Activated CD4-positive, alpha-beta T cell treated with anti-CD3 and anti-CD28 coated beads, Interleukin-2, amount 10 ng/mL, durations not matched to agents 7 days and 5 days (primary cell): ENCODE measurements around the gene SLC37A1. TPM values are rescaled to one million over a fixed set of nuclear protein-coding genes. Genes with fewer than 3 reads are reported as not detected.

Source experiments
- CTCF ChIA-PET: fragments of 350-600 bp; sonication (Branson Sonifier 250); formaldehyde crosslinking; loops from one replicate; lab custom pipeline; 2021; ENCODE audit warnings: antibody characterized with exemption; lab: Charles Lee
- POLR2A ChIA-PET: fragments of 350-600 bp; sonication (Branson Sonifier 250); formaldehyde crosslinking; loops from one replicate; lab custom pipeline; 2021; ENCODE audit warnings: antibody characterized with exemption; lab: Charles Lee
- DNase-seq: peaks from one replicate; pipeline ENCODE4 v3.0.0-alpha.2; 2020
- H3K27ac Mint-ChIP-seq: one replicate; pipeline ENCODE4 v1.8.0; 2021; ENCODE audit warnings: mild to moderate bottlenecking, moderate library complexity, mixed read lengths
- H3K27me3 Mint-ChIP-seq: one replicate; pipeline ENCODE4 v1.8.0; 2021; ENCODE audit warnings: mixed read lengths
- H3K36me3 Mint-ChIP-seq: one replicate; pipeline ENCODE4 v1.8.0; 2021; ENCODE audit warnings: low read depth, mixed read lengths
- H3K4me1 Mint-ChIP-seq: one replicate; pipeline ENCODE4 v1.8.0; 2021; ENCODE audit warnings: mixed read lengths
- H3K4me3 Mint-ChIP-seq: one replicate; pipeline ENCODE4 v1.8.0; 2021; ENCODE audit warnings: mild to moderate bottlenecking, moderate library complexity, mixed read lengths
- H3K9me3 Mint-ChIP-seq: one replicate; pipeline ENCODE4 v1.8.0; 2021; ENCODE audit warnings: mixed read lengths
- total RNA-seq, 2 experiments: library from RNA; stranded (reverse); gene quantifications; one replicate each; pipeline ENCODE4 v1.2.3, GENCODE V29; 2021

The SLC37A1 gene
- total RNA-seq, 2 experiments from 2014 or later, result 19.2 to 20.2 TPM

DNA sequence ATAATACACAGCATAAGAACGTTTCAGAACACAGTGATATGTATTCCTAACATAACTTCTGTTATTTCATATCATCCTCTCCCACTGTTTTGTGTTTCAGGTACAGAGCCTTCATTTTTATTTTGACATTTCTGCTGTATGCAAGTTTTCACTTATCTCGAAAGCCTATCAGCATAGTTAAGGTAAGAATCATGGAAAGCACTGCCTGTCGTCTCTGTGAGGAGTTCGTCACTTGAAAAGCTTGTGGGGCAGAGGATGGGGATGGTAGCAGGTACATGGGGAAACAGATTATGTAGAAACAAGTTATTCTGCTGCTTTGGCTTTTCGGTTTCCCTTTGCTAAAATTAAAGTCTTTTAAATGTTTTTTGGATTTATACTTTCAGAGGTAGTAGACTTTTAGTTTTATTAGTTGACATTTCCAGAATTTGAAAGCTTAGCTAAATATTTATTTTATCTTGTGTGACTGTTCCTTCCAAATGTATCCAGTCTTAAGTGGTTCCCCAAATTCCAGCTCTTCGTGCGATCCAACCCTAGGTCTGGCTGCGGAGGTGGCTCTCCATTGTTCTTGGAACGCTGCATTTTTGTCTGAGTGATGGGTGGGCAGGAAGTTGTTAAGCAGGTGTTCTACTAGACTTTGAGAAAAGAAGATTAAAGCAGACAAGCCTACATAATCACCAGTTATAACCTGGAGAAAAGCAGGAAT is 12.2 kb downstream of the SLC37A1 start:
- peaks cover 43% of the 10 kb centered on the region for H3K36me3 Mint-ChIP-seq
- POLR2A ChIA-PET, result no interaction called here
- CTCF ChIA-PET, result interaction anchor here (1.9 kb wide), 1 partner anchor 13 kb away, joined by 7 read pairs; the partner anchor contains the start of gene SLC37A1
- no peaks in the 10 kb centered on the region for H3K9me3 Mint-ChIP-seq
- no peak for DNase-seq
- H3K27ac Mint-ChIP-seq, result peak overlapping the region; percentile 7
- peaks cover 66% of the 10 kb centered on the region for H3K4me1 Mint-ChIP-seq
- no peaks in the 10 kb centered on the region for H3K27me3 Mint-ChIP-seq
- no peak overlapping the region for H3K4me3 Mint-ChIP-seq

DNA sequence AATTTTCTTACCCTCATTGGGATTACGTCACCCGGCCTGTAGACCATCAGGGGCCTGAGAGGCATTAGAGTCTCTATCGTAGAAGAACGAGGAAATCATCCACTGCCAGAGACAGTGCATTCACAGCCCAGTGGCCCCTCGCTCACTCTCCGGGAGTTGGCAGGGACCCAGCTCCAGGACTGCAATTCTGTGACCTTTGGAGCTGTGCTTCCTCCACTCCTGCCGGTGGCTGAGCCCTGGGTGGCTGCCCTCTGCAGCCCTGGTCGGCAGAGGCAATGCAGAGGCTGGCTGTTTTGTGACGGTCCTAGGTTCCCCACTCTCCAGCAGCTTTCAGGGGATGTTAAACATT is 12.7 kb downstream of the SLC37A1 start:
- Mint-ChIP-seq H3K27me3 (no peaks in the 10 kb centered on the region), H3K9me3 (no peaks in the 10 kb centered on the region), H3K4me3 (no peak overlapping the region), H3K27ac (peak overlapping the region; percentile 7), H3K36me3 (peaks cover 42% of the 10 kb centered on the region), H3K4me1 (peaks cover 68% of the 10 kb centered on the region)
- POLR2A ChIA-PET, result no interaction called here
- DNase-seq, result no peak
- CTCF ChIA-PET, result interaction anchor here (1.1 to 1.9 kb wide), 3 partner anchors 13 to 247 kb away, joined by 3 to 7 read pairs (median 7); partner anchors contain the start of gene SLC37A1

- peaks cover 65% of the 10 kb centered on the region for H3K4me1 Mint-ChIP-seq
Observed at GRCh38 chr21:42527127-42527488, 13.5 kb downstream of the SLC37A1 start.

GRCh38 chr21:42527489-42528158 is 14.0 kb downstream of the SLC37A1 start:
- Mint-ChIP-seq H3K36me3 (peaks cover 37% of the 10 kb centered on the region), H3K27me3 (no peaks in the 10 kb centered on the region), H3K4me3 (peak overlapping the region; percentile 65), H3K27ac (peak overlapping the region; percentile 96), H3K4me1 (peaks cover 69% of the 10 kb centered on the region), H3K9me3 (no peaks in the 10 kb centered on the region)
- ChIA-PET POLR2A (interaction anchor here (0.7 to 0.9 kb wide), 3 partner anchors 34 to 781 kb away, joined by 3 to 6 read pairs (median 3); no protein-coding TSS in a partner anchor), CTCF (interaction anchor here (1.1 to 1.9 kb wide), 4 partner anchors 40 to 248 kb away, joined by 3 to 7 read pairs (median 4); no protein-coding TSS in a partner anchor)
- peak; percentile 82 for DNase-seq

More at GRCh38 chr21:42527127-42527488, 13.5 kb downstream of the SLC37A1 start:
- Mint-ChIP-seq H3K27me3 (no peaks in the 10 kb centered on the region), H3K36me3 (peaks cover 39% of the 10 kb centered on the region), H3K4me3 (no peak overlapping the region), H3K27ac (peak overlapping the region; percentile 96), H3K9me3 (no peaks in the 10 kb centered on the region)
- ChIA-PET CTCF (interaction anchor here (1.1 to 1.9 kb wide), 5 partner anchors 14 to 248 kb away, joined by 3 to 7 read pairs (median 4); partner anchors contain the start of gene SLC37A1), POLR2A (interaction anchor here (0.7 kb wide), 2 partner anchors 191 to 782 kb away, joined by 3 read pairs; no protein-coding TSS in a partner anchor)
- no peak for DNase-seq

DNA sequence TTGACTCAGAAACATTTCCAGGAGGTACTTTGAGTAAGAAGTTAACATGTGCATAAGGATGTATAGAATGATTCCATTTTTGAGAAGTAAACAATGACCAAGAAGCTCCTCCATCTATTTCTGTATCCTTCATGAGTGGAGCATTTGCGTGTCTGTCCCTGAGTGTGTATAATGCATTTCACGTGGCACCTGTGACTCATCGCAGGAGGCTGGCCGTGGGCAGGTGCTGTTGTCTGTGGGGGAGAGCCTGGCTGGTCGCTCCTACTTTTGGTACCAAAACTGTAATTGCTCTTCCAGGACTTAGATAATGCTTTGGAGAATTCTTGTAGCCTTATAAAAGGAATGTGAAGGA is 16.5 kb downstream of the SLC37A1 start:
- POLR2A ChIA-PET, result no interaction called here
- no peak overlapping the region for H3K4me3 Mint-ChIP-seq
- H3K9me3 Mint-ChIP-seq, result no peaks in the 10 kb centered on the region
- DNase-seq, result no peak
- H3K27me3 Mint-ChIP-seq, result no peaks in the 10 kb centered on the region
- H3K36me3 Mint-ChIP-seq, result peaks cover 33% of the 10 kb centered on the region
- peak overlapping the region; percentile 55 for H3K27ac Mint-ChIP-seq
- H3K4me1 Mint-ChIP-seq, result peaks cover 71% of the 10 kb centered on the region
- CTCF ChIA-PET, result interaction anchor here (2.3 kb wide), 1 partner anchor 13 kb away, joined by 5 read pairs; no protein-coding TSS in a partner anchor

- Mint-ChIP-seq H3K4me3 (no peak overlapping the region), H3K4me1 (peaks cover 57% of the 10 kb centered on the region), H3K9me3 (no peaks in the 10 kb centered on the region), H3K27ac (no peak overlapping the region), H3K27me3 (no peaks in the 10 kb centered on the region), H3K36me3 (peaks cover 24% of the 10 kb centered on the region)
- DNase-seq, result no peak
- POLR2A ChIA-PET, result no interaction called here
- CTCF ChIA-PET, result interaction anchor here (1.7 kb wide), 1 partner anchor 18 kb away, joined by 3 read pairs; no protein-coding TSS in a partner anchor
Observed at GRCh38 chr21:42531771-42532170, 18.1 kb downstream of the SLC37A1 start.

DNA sequence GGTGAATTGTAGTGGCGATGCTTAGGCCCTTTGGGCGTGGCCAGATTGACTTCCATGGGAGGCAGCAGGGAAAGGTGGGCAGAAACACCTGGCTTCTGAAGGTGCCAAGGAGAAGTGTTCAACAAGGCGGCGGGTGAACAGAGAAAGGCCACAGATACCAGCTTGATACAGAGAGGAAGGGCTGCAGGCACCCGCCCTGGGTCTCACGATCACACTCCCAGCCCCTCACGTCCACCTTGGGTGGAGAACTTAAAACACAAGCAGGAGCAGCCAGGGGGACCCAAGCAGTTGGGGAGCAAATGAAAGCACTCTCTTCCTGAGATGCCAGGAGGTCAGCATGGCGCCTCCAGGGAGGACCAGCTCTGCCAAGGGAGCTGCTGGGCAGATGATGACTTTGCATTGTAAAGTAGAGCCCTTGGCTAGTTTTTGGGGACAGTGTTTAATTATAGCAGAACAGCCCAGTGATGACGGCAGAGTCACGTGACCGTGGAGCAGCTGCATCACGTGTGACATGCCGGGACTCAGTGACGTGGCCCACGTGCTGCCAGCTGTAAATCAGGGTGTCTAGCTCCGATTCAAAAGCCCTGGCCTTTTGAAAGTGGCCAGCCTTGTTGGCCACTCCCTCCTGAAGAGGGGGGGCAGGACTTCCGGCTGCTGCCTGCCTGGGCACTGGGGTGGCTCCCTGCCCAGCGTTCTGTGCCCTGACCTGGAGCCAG is 19.0 kb downstream of the SLC37A1 start:
- POLR2A ChIA-PET, result no interaction called here
- CTCF ChIA-PET, result interaction anchor here (1.7 kb wide), 1 partner anchor 17 kb away, joined by 3 read pairs; no protein-coding TSS in a partner anchor
- H3K4me3 Mint-ChIP-seq, result no peak overlapping the region
- peaks cover 22% of the 10 kb centered on the region for H3K36me3 Mint-ChIP-seq
- no peak overlapping the region for H3K27ac Mint-ChIP-seq
- no peaks in the 10 kb centered on the region for H3K27me3 Mint-ChIP-seq
- H3K4me1 Mint-ChIP-seq, result peaks cover 49% of the 10 kb centered on the region
- DNase-seq, result no peak
- H3K9me3 Mint-ChIP-seq, result no peaks in the 10 kb centered on the region

- DNase-seq, result no peak
- CTCF ChIA-PET, result interaction anchor here (1.4 kb wide), 1 partner anchor 36 kb away, joined by 3 read pairs; no protein-coding TSS in a partner anchor
- H3K27ac Mint-ChIP-seq, result no peak overlapping the region
Observed at GRCh38 chr21:42533306-42533962, 19.8 kb downstream of the SLC37A1 start.

DNA sequence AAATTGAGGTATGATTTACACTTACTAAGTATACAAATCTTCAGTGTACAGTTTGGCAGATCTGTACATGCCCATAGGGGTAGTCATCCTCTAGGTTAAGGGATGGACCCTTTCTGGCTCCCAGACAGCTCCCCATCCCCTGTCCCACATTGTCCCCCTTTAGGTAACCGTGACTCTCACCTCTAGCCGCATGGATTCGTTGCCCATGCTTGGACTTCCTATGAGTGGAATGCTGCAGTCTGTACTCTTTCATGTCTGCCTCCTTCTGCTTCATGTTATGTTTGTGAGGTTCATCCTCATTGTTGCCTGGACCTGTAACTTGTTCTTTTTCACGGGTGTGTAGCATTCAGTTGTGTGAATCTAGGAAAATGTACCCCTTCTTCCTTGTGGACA is 20.3 kb downstream of the SLC37A1 start:
- H3K4me3 Mint-ChIP-seq, result no peak overlapping the region
- no peak overlapping the region for H3K27ac Mint-ChIP-seq
- ChIA-PET POLR2A (no interaction called here), CTCF (interaction anchor here (0.7 to 1.4 kb wide), 3 partner anchors 28 to 80 kb away, joined by 3 read pairs; no protein-coding TSS in a partner anchor)
- no peaks in the 10 kb centered on the region for H3K27me3 Mint-ChIP-seq
- no peak for DNase-seq
- peaks cover 38% of the 10 kb centered on the region for H3K4me1 Mint-ChIP-seq
- H3K36me3 Mint-ChIP-seq, result peaks cover 20% of the 10 kb centered on the region
- no peaks in the 10 kb centered on the region for H3K9me3 Mint-ChIP-seq

More at GRCh38 chr21:42533306-42533962, 19.8 kb downstream of the SLC37A1 start:
- Mint-ChIP-seq H3K9me3 (no peaks in the 10 kb centered on the region), H3K4me3 (no peak overlapping the region), H3K27me3 (no peaks in the 10 kb centered on the region), H3K36me3 (peaks cover 20% of the 10 kb centered on the region), H3K4me1 (peaks cover 41% of the 10 kb centered on the region)
- POLR2A ChIA-PET, result no interaction called here

GRCh38 chr21:42534421-42535378 is 21.0 kb downstream of the SLC37A1 start:
- Mint-ChIP-seq H3K27ac (no peak overlapping the region), H3K9me3 (no peaks in the 10 kb centered on the region), H3K4me3 (no peak overlapping the region), H3K4me1 (peaks cover 32% of the 10 kb centered on the region), H3K36me3 (peaks cover 17% of the 10 kb centered on the region), H3K27me3 (no peaks in the 10 kb centered on the region)
- DNase-seq, result no peak
- CTCF ChIA-PET, result interaction anchor here (0.7 to 1.4 kb wide), 4 partner anchors 29 to 81 kb away, joined by 3 read pairs; partner anchors contain the start of gene RSPH1
- POLR2A ChIA-PET, result no interaction called here

DNA sequence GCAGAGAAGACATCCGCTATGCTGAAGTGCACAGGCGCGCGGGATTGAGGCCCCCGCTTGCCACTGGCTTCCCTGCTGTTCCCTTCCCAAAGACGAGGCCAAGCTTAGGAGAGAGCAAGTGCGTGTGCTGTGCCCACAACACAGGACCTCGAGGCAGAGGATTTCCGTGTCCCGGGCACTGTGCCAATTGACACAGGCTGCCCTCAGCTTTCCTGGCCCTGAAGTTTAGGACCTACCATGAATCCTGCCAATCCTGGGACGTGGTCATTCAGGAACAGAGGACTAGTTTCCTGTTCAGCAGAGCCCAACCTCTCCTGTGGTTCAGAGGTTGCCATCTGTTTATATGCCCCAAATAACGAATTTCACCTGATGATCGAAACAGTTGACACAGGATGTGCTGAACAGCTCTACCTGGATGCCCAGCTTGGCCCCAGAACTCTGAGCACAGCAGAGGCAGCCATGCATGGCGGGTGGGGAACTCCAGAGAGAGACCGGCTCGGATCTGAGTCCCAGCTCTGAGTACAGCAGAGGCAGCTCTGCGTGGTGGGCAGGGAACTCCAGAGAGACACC is 22.0 kb downstream of the SLC37A1 start:
- Mint-ChIP-seq H3K4me1 (peaks cover 23% of the 10 kb centered on the region), H3K27me3 (no peaks in the 10 kb centered on the region), H3K27ac (no peak overlapping the region), H3K36me3 (peaks cover 12% of the 10 kb centered on the region), H3K4me3 (no peak overlapping the region), H3K9me3 (no peaks in the 10 kb centered on the region)
- no peak for DNase-seq
- CTCF ChIA-PET, result interaction anchor here (1.3 kb wide), 2 partner anchors 30 to 40 kb away, joined by 3 read pairs; partner anchors contain the start of gene RSPH1
- POLR2A ChIA-PET, result no interaction called here
